GM21619 (cell line): ENCODE measurements around the gene ZFYVE21.

Experiments used
- ATAC-seq: cut with Tn5 transposase; IDR thresholded peaks from one replicate; pipeline ENCODE4 v1.9.1; 2021; ENCODE audit not compliant: unreplicated experiment

Gene ZFYVE21

GRCh38 chr14:103735815-103736545, 20.4 kb downstream of the ZFYVE21 start:
- no peak for ATAC-seq

DNA sequence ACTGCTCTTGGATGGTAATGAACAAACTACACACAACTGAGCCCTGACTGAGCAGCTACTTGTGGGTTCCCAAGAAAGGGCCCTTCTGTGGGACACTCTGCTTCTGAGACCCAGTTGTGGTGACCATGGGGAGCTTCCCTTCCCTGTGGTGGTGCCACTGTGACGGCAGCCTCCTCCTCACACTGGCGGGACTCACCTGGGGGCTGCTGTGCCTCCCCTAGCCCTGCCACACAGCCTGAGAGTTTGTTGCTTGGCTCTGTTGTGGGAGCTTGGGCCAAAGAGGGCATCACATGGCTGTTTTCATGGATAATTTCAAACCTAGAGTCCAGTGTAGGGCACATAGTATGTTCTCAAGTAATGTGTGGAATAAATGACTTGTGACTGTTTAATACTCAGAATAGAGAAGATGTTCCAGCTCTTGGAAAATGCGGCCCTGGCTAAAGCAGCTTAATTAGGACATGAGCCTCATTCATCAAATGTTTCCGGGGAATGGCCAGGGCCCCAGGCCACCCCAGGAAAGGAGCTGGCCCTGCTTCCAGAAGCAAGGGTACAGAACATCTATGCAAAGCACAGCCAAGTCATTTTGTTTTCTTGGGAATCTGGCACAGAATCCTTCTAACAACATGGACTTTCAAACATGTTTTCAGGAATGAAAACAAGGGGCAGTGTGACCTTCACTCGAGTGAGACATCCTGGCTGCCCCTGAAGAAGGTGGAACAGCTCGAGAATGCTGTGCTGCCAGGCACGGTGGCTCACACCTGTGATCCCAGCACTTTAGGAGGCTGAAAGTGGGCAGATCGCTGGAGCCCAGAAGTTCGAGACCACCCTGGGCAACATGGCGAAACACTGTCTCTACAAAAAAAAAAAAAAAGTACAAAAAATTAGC, 21.2 kb downstream of the ZFYVE21 start:
- no peak for ATAC-seq

- no peak for ATAC-seq
Measured at GRCh38 chr14:103737432-103738045, 21.9 kb downstream of the ZFYVE21 start.

DNA sequence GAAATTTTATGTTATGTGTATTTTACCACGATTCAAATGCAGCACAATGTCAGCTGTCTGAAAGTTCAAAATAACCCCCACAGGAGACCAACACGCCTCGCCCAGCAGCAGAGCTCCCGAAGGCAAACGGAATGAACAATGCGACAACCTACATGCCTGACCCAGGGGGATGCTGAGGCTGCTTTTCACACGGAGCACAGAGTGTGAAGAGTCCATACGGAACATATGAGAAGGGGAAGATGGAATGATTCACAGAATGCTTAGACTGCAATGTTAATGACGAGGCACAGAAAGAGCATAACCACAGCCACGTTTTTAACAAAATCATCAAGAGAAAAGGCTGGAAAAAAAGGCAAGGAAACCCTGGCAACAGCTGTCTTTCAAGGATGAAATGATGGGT, 22.6 kb downstream of the ZFYVE21 start:
- no peak for ATAC-seq

DNA sequence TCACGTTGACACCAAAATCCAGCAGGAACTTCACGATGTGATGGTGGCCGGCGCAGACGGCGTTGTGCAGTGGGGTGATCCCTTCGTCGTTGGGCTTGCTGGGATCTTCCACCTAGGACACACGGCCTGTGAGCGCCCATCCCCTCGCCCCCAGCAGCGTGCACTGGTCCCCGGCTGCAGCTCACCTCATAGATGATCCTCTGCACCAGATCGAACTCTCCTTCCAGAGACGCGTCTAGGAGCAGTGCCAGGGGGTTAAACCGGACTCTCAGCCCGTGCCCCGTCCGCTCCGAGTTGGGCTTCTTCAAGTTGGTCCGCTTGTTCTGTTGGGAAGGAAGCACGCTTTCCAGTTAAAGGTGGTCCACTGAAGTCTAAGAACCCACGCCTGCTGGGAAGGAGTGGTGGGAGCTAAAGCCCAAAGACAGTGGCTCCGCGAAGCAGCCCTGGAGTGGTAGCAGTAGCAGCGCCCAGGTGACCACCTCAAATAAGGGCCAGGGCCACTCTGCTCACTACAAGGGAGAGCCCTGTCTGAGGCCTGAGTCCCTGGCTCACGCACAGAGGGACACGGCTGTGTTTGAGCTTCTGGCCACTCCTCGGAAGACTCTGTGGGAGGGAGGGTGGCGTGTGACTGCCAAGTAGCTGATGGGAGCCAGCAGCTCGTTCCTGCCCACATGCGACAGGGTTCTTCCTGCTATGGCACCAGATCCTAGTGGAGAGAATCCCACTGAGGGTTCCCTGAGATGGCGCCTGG, 23.3 kb downstream of the ZFYVE21 start:
- ATAC-seq = no peak

DNA sequence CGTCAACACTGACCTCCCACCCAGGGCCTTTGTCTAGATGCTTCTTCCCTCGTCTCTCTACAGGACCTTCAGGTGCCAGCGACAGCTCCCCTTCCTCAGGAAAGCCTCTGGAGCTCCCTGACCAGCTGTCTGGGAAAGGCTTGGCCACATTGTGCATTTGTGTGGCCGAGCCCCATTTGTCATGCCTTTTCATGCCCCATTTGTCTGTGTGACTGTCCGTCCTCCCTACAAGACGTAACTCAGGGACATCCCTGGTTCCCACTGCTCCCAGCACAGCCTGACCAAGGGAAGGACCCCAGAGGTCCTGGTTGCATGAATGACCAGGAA, 23.8 kb downstream of the ZFYVE21 start:
- ATAC-seq = no peak

DNA sequence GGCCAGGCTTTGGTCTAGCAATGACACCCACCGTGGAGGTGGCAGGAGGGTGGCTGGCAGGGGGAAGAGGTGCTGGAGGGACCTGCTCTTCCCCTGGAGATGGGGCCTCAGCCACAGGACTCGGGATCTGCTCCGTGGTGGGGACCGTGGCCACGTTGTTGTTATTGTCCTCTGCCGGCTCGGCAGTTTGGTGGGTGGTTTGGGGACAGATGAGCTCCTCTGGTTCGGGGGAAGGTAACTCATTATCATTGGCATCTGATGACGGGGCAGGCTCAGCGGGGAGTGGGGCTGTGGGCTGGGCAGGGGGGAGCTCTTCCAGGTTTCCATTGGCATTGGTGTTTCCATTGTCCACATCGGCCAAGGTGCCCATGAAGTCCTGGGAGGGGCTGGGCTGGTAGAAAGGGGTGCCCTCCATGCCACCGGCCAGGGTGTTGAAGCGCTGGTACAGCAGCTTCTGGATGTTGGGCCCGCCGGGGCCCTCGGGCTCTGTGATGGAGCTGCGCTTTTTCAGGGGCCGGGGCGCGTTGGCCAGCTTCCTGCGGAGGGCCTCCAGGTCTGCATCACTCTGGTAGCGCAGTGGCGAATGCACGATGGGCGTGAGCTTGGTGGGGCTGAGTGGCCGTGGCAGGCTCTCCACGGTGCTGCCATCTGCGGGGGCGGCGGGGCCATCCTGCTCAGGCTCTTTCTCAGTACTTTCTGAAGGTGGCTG, 24.3 kb downstream of the ZFYVE21 start:
- ATAC-seq = no peak

- no peak for ATAC-seq
Measured at GRCh38 chr14:103740991-103741689, 25.5 kb downstream of the ZFYVE21 start.

DNA sequence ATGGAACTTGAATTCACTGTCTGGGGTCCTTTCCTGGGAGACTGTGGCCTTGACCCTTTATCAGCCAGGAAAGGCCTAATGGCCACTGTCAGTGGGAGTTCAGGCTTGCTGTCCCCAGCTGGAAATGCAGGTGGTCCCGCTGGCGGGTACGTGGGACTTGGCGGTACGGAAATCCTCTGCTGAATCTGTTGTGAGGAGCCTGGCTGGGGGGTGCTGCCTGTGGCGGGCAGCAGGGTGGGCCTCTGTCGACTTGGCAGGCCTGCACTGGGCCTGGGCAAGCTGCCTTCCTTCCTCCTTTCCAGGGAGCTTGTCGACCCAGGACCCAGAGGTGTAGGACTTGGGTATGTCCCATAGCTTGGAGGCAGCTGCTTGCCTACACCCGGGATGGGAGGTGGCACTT, 26.3 kb downstream of the ZFYVE21 start:
- no peak for ATAC-seq

GRCh38 chr14:103742499-103743255, 27.1 kb downstream of the ZFYVE21 start:
- ATAC-seq = no peak

GRCh38 chr14:103743691-103744090, 28.1 kb downstream of the ZFYVE21 start:
- no peak for ATAC-seq

GRCh38 chr14:103744621-103745395, 29.2 kb downstream of the ZFYVE21 start:
- ATAC-seq = no peak

GRCh38 chr14:103745424-103745823, 29.8 kb downstream of the ZFYVE21 start:
- no peak for ATAC-seq

GRCh38 chr14:103746701-103747100, 31.1 kb downstream of the ZFYVE21 start:
- no peak for ATAC-seq

GRCh38 chr14:103748534-103748857, 32.9 kb downstream of the ZFYVE21 start:
- ATAC-seq = no peak

GRCh38 chr14:103749452-103749851, 33.8 kb downstream of the ZFYVE21 start:
- no peak for ATAC-seq

- no peak for ATAC-seq
Measured at GRCh38 chr14:103749860-103750259, 34.2 kb downstream of the ZFYVE21 start.

GRCh38 chr14:103753774-103754173, 38.2 kb downstream of the ZFYVE21 start:
- no peak for ATAC-seq

DNA sequence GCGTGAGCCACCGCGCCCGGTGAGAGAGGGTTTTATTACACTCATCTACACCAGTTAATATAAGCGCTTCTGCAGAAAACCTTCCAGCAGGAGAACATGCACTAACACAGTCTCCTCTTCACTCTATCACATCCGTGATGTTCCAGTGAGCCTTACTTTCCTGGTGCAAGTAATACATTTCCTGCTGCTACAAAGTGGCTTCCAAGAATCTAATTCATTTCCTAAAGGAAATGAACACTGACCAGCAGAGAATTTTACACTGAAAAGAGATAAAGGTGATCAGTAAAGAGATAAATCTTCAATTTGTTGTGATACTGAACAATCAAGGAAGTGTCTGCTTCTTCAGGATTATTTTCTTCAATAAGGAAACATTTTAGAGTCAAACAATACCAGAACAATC, 39.5 kb downstream of the ZFYVE21 start:
- ATAC-seq = no peak
